Osteoblast (primary cell): Measurements from ENCODE around the gene IVD. TPM values are rescaled to one million over a fixed set of nuclear protein-coding genes. Genes with fewer than 3 reads are reported as not detected.

Source experiments
- DNase-seq: peaks from one replicate; pipeline ENCODE4 v3.0.0; 2011; ENCODE audit warnings: low spot score, mixed read lengths; ENCODE audit not compliant: insufficient read length; ENCODE audit errors: missing footprints
- H2AFZ ChIP-seq: 2 replicates; pipeline ENCODE4 v1.6.0; 2011; ENCODE audit warnings: mild to moderate bottlenecking, low read length
- H3K27ac ChIP-seq: 2 replicates; pipeline ENCODE4 v1.5.1; 2011; ENCODE audit warnings: mild to moderate bottlenecking, low read depth, low read length, moderate library complexity
- H3K27me3 ChIP-seq: 2 replicates; pipeline ENCODE4 v1.6.0; 2012; ENCODE audit warnings: mild to moderate bottlenecking, control low read depth, inconsistent platforms, low read length, moderate library complexity; ENCODE audit not compliant: insufficient read depth
- H3K36me3 ChIP-seq: 2 replicates; pipeline ENCODE4 v1.5.1; 2011; ENCODE audit warnings: mild to moderate bottlenecking, low read length, control low read depth, moderate library complexity; ENCODE audit not compliant: insufficient read depth
- H3K4me1 ChIP-seq: 2 replicates; pipeline ENCODE4 v1.5.1; 2011; ENCODE audit warnings: mild to moderate bottlenecking, low read length, control low read depth, moderate library complexity; ENCODE audit not compliant: insufficient read depth
- H3K4me2 ChIP-seq: 2 replicates; pipeline ENCODE4 v1.6.0; 2011; ENCODE audit warnings: mild to moderate bottlenecking, low read length; ENCODE audit not compliant: insufficient read depth
- H3K4me3 ChIP-seq: fragments of 200-600 bp; sonication (generic); 3 replicates; pipeline ENCODE4 v1.5.1; 2012; ENCODE audit warnings: mild to moderate bottlenecking, low read length, inconsistent platforms; ENCODE audit not compliant: insufficient read depth
- H3K79me2 ChIP-seq: 2 replicates; pipeline ENCODE4 v1.6.0; 2012; ENCODE audit warnings: mild to moderate bottlenecking, low read length, control low read depth, inconsistent platforms; ENCODE audit not compliant: insufficient read depth
- H3K9me3 ChIP-seq: 2 replicates; pipeline ENCODE4 v1.5.1; 2011; ENCODE audit warnings: low read depth, low read length, control low read depth
- H4K20me1 ChIP-seq: 2 replicates; pipeline ENCODE4 v1.6.0; 2012; ENCODE audit warnings: mild to moderate bottlenecking, low read length, control low read depth; ENCODE audit not compliant: insufficient read depth
- total RNA-seq: library from RNA; depleted of rRNA; stranded (reverse); fragments of >200 nt; gene quantifications from 2 replicates; pipeline ENCODE4 v1.2.3, GENCODE V29; 2012
- TF ChIP-seq, protein P1 (sequence below): IDR thresholded peaks from 2 replicates; pipeline ENCODE4 v1.5.1; 2011; ENCODE audit warnings: mild to moderate bottlenecking, low read depth, low read length, moderate library complexity; ENCODE audit errors: extremely low read depth

The IVD gene
- total RNA-seq, 1 donor = 46.3 TPM

DNA sequence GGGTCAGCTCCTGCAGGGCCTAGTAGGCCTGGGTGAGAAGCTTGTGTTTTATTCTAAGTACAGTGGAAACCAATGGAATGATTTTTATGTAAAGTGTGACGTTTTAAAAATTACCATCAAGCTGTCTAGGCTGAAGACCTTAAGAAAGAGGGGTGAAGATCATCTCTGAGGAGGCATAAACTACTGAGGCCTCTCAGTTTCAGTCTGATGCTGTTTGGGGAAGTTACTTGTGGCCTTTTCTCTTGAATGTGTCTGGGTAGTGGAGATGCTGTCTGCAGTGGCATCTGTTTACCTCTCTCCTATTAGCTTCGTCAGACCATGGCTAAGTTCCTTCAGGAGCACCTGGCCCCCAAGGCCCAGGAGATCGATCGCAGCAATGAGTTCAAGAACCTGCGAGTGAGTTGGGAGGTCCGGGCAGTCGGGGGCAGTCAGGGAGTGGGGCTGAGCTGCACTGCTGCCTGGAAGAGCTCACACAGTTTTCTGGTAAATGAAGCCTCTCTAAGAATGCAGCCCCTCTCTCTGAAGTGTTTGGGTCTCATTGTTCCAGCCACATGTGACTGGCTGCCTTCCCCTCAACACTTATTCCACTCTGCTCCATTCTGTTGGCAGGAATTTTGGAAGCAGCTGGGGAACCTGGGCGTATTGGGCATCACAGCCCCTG, 1.9 kb downstream of the IVD start:
- Histone ChIP-seq H3K27ac (no peak overlapping the region), H3K36me3 (peaks cover 43% of the 10 kb centered on the region), H2AFZ (no peak overlapping the region), H3K4me2 (peak overlapping the region; percentile 45), H4K20me1 (peaks cover 4% of the 10 kb centered on the region), H3K79me2 (peaks cover 23% of the 10 kb centered on the region), H3K4me3 (no peak overlapping the region), H3K9me3 (no peaks in the 10 kb centered on the region), H3K27me3 (no peaks in the 10 kb centered on the region), H3K4me1 (peaks cover 21% of the 10 kb centered on the region)
- peak; percentile 31 for DNase-seq
- TF ChIP-seq, protein P1, sequence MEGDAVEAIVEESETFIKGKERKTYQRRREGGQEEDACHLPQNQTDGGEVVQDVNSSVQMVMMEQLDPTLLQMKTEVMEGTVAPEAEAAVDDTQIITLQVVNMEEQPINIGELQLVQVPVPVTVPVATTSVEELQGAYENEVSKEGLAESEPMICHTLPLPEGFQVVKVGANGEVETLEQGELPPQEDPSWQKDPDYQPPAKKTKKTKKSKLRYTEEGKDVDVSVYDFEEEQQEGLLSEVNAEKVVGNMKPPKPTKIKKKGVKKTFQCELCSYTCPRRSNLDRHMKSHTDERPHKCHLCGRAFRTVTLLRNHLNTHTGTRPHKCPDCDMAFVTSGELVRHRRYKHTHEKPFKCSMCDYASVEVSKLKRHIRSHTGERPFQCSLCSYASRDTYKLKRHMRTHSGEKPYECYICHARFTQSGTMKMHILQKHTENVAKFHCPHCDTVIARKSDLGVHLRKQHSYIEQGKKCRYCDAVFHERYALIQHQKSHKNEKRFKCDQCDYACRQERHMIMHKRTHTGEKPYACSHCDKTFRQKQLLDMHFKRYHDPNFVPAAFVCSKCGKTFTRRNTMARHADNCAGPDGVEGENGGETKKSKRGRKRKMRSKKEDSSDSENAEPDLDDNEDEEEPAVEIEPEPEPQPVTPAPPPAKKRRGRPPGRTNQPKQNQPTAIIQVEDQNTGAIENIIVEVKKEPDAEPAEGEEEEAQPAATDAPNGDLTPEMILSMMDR = no peak

- Histone ChIP-seq H3K4me1 (peaks cover 21% of the 10 kb centered on the region), H3K4me3 (no peak overlapping the region), H3K4me2 (no peak overlapping the region), H3K9me3 (no peaks in the 10 kb centered on the region), H3K36me3 (peaks cover 61% of the 10 kb centered on the region), H3K27ac (no peak overlapping the region), H2AFZ (no peak overlapping the region), H4K20me1 (peaks cover 4% of the 10 kb centered on the region), H3K27me3 (no peaks in the 10 kb centered on the region), H3K79me2 (peaks cover 23% of the 10 kb centered on the region)
- DNase-seq = peak; percentile 44
- TF ChIP-seq, protein P1 = no peak
Observed at GRCh38 chr15:40409366-40409765, 3.8 kb downstream of the IVD start.

- H3K4me2 ChIP-seq = no peak overlapping the region
- no peak overlapping the region for H3K27ac ChIP-seq
- peaks cover 23% of the 10 kb centered on the region for H3K79me2 ChIP-seq
- H3K4me3 ChIP-seq = no peak overlapping the region
- peaks cover 72% of the 10 kb centered on the region for H3K36me3 ChIP-seq
- peaks cover 13% of the 10 kb centered on the region for H3K4me1 ChIP-seq
- TF ChIP-seq, protein P1 = no peak
- DNase-seq = peak; percentile 22
- no peak overlapping the region for H2AFZ ChIP-seq
- H3K27me3 ChIP-seq = no peaks in the 10 kb centered on the region
- H3K9me3 ChIP-seq = no peaks in the 10 kb centered on the region
- H4K20me1 ChIP-seq = peaks cover 4% of the 10 kb centered on the region
Observed at GRCh38 chr15:40410476-40410875, 4.9 kb downstream of the IVD start.

GRCh38 chr15:40412095-40412759, 6.6 kb downstream of the IVD start:
- peaks cover 10% of the 10 kb centered on the region for H3K79me2 ChIP-seq
- H3K27ac ChIP-seq = no peak overlapping the region
- no peak overlapping the region for H2AFZ ChIP-seq
- DNase-seq = peak; percentile 25
- peaks cover 83% of the 10 kb centered on the region for H3K36me3 ChIP-seq
- H3K4me1 ChIP-seq = peaks cover 2% of the 10 kb centered on the region
- no peaks in the 10 kb centered on the region for H3K27me3 ChIP-seq
- TF ChIP-seq, protein P1 = no peak
- H3K4me3 ChIP-seq = no peak overlapping the region
- peaks cover 4% of the 10 kb centered on the region for H4K20me1 ChIP-seq
- no peak overlapping the region for H3K4me2 ChIP-seq
- no peaks in the 10 kb centered on the region for H3K9me3 ChIP-seq
